Stomach (tissue), 4 donors: ENCODE results near the gene ZC3H12C.

Source experiments
- CTCF ChIP-seq, 7 experiments: fragments of 450-650 bp in 4 of 7; fragments of 200-600 bp in 3 of 7; sonication (generic) in 3 of 7; IDR thresholded peaks; one replicate each; pipeline ENCODE4 v1.5.1; 2016 to 2019; ENCODE audit warnings: antibody characterized with exemption in 7 of 7, control low read depth in 2 of 7, mild to moderate bottlenecking in 1 of 7
- EP300 ChIP-seq: sonication (generic); formaldehyde crosslinking; IDR thresholded peaks from one replicate; pipeline ENCODE4 v1.6.1; 2017; ENCODE audit warnings: antibody characterized with exemption
- POLR2AphosphoS5 ChIP-seq, 3 donors: sonication (generic); formaldehyde crosslinking; IDR thresholded peaks; one replicate each; pipeline ENCODE4 v1.6.1; 2016; ENCODE audit warnings: antibody characterized with exemption in 3 of 3

DNA sequence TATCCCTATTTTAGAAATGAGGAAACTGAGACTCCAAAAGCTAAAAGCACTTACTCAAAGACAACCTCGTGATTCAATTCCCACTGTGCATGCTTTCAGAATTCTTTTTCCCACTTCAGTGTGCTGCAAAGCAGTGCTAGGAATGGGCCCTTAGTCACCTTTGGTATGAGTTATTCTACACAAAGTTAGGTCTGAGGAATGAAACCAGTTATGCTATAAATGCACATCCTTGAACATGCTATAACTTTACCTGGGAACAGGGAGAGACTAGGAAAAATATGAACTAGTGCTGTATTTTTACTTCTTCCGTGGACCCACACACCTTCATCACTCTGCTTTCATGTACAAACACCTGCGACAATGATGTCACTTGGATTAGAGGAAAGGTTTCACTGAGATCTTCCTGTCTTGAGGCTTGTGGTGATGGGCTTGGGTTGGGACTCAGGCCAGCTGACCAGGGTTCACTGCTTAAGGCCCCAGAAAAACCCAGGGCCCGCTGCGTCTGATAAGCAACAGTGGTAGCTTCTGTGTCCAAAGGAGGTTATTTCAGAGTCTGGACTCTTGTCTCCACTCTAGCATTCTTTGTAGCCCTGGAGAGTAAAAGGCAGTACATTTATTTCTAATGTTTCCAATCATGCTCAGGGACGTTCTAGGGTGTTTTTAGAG lies 81.6 kb downstream of the ZC3H12C start:
- TF ChIP-seq CTCF (IDR thresholded peaks at IDR 0.05), result no peak
- no peak for TF ChIP-seq POLR2AphosphoS5 (IDR thresholded peaks at IDR 0.05)
- TF ChIP-seq EP300, result no peak
